CD8-positive, alpha-beta memory T cell (primary cell): ENCODE measurements around the gene DISP2. TPM values are rescaled to one million over a fixed set of nuclear protein-coding genes. Genes with fewer than 3 reads are reported as not detected.

ENCODE experiments used
- CTCF ChIA-PET: fragments of 350-600 bp; sonication (Branson Sonifier 250); formaldehyde crosslinking; loops from one replicate; lab custom pipeline; 2021; ENCODE audit warnings: antibody characterized with exemption; lab: Charles Lee
- POLR2A ChIA-PET: fragments of 350-600 bp; sonication (Branson Sonifier 250); formaldehyde crosslinking; loops from one replicate; lab custom pipeline; 2021; ENCODE audit warnings: antibody characterized with exemption; lab: Charles Lee
- DNase-seq, 5 donors: peaks; one replicate each; pipeline versions ENCODE4 v3.0.0 to v3.0.0-alpha.2; 2020 to 2022; ENCODE audit warnings: mixed read lengths in 1 of 5
- H3K27ac ChIP-seq: one replicate; pipeline ENCODE4 v1.7.0; 2013; ENCODE audit warnings: low read depth, mild to moderate bottlenecking, low read length, moderate library complexity
- H3K27me3 ChIP-seq: 2 replicates; pipeline ENCODE4 v1.7.0; 2013; ENCODE audit warnings: low read length, mild to moderate bottlenecking; ENCODE audit not compliant: insufficient read depth, poor library complexity, severe bottlenecking
- H3K36me3 ChIP-seq: 2 replicates; pipeline ENCODE4 v1.7.0; 2013; ENCODE audit warnings: mild to moderate bottlenecking, low read length, moderate library complexity; ENCODE audit not compliant: insufficient read depth
- H3K4me1 ChIP-seq: 2 replicates; pipeline ENCODE4 v1.7.0; 2013; ENCODE audit warnings: mild to moderate bottlenecking, low read length, moderate library complexity; ENCODE audit not compliant: insufficient read depth
- H3K4me3 ChIP-seq: 2 replicates; pipeline ENCODE4 v1.7.0; 2013; ENCODE audit warnings: mild to moderate bottlenecking, low read length
- H3K9me3 ChIP-seq: 2 replicates; pipeline ENCODE4 v1.7.0; 2013; ENCODE audit warnings: mild to moderate bottlenecking, low read length
- H3K27ac Mint-ChIP-seq, 8 donors: one replicate each; pipeline ENCODE4 v1.8.0; 2020 to 2021; ENCODE audit warnings: mixed read lengths in 8 of 8, mild to moderate bottlenecking in 6 of 8, inconsistent platforms in 3 of 8, moderate library complexity in 3 of 8
- H3K27me3 Mint-ChIP-seq, 2 donors: one replicate each; pipeline ENCODE4 v1.8.0; 2020 to 2021; ENCODE audit warnings: mixed read lengths in 2 of 2, mild to moderate bottlenecking in 1 of 2, moderate library complexity in 1 of 2
- H3K36me3 Mint-ChIP-seq, 3 donors: one replicate each; pipeline ENCODE4 v1.8.0; 2020 to 2021; ENCODE audit warnings: mixed read lengths in 3 of 3, inconsistent platforms in 1 of 3, mild to moderate bottlenecking in 1 of 3
- H3K4me1 Mint-ChIP-seq, 3 donors: one replicate each; pipeline ENCODE4 v1.8.0; 2020 to 2021; ENCODE audit warnings: mixed read lengths in 3 of 3, inconsistent platforms in 1 of 3, mild to moderate bottlenecking in 1 of 3
- H3K4me3 Mint-ChIP-seq, 7 donors: one replicate each; pipeline ENCODE4 v1.8.0; 2020 to 2021; ENCODE audit warnings: mixed read lengths in 7 of 7, mild to moderate bottlenecking in 6 of 7, moderate library complexity in 4 of 7, inconsistent platforms in 2 of 7
- H3K9me3 Mint-ChIP-seq, 5 donors: one replicate each; pipeline ENCODE4 v1.8.0; 2020 to 2022; ENCODE audit warnings: mixed read lengths in 5 of 5, mild to moderate bottlenecking in 3 of 5, moderate library complexity in 2 of 5, inconsistent platforms in 1 of 5
- polyA plus RNA-seq: library from polyadenylated mRNA; unstranded; fragments of 300-500 nt; fragmentation: Illumina TruSeq; gene quantifications from one replicate; pipeline ENCODE4 v1.2.3, GENCODE V29; 2021
- total RNA-seq, 2 experiments: library from RNA; stranded (reverse); gene quantifications; one replicate each; pipeline ENCODE4 v1.2.3, GENCODE V29; 2021

The DISP2 gene
- total and polyA plus RNA-seq, 3 experiments from 2014 or later, result 0.18 to 1.1 (median 1.1) TPM

DNA sequence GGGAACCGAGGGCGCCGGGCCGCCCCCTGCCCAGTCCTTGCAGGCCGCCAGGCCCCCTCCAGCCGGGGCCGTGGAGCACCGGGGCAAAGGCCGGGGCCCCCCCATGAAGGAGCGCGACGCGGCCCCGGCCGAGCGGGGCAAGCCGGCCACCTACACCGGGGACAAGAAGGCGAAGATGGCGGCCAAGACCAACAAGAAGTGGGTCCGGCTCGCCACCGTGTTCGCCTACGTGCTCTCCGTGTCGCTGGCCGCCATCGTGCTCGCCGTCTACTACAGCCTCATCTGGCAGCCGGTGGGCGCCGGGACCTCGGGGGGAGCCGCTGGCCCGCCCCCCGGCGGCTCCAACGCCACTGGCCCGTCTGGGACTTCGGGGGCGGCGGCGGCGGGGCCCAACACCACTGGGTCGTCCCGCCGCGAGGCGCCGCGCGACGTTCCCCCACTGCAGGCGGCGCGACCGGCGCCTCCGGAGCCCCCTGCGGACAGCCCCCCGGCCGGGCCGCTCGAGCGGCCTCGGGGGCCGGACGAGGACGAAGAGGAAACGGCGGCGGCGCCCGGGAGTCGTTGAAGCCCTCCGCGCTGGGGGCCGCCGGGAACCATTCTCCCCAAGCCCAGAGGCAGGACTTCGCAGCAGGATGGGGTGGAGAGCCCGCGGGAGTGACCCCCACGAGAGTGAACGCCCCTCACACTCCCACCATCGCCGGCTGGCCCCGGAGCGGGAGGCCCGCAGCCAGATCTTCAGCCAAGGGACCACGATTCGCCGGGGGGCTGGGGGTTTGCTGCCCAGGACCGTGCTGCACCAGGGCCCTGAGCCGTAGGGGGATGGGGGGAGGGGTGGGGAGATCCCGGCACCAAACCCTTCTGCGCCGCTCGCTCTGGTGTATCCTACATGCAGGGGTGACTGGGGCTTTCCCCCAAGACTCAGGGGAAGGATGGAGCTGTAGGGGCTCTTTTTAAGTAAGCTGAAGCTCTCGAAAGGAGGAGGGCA, 33.8 kb upstream of the DISP2 start:
- H3K27me3 Mint-ChIP-seq, result peaks cover 0 to 3% of the 10 kb centered on the region in 2 donors
- Histone ChIP-seq H3K4me3 (peak overlapping the region; percentile 26), H3K27ac (peak overlapping the region; percentile 39), H3K9me3 (no peaks in the 10 kb centered on the region), H3K27me3 (no peaks in the 10 kb centered on the region), H3K4me1 (peaks cover 23% of the 10 kb centered on the region), H3K36me3 (no peaks in the 10 kb centered on the region)
- ChIA-PET POLR2A (interaction anchor here (0.8 to 2.3 kb wide), 3 partner anchors 11 to 16 kb away, joined by 3 to 20 read pairs (median 7); partner anchors contain the start of gene PLCB2), CTCF (interaction anchor here (0.9 to 9.4 kb wide), 9 partner anchors 9 to 45 kb away, joined by 3 to 90 read pairs (median 8); partner anchors contain the start of genes CCDC9B and PLCB2)
- peak overlapping the region; percentile 79 to 90 (median 85) for H3K4me3 Mint-ChIP-seq
- no peaks in the 10 kb centered on the region for H3K36me3 Mint-ChIP-seq
- H3K4me1 Mint-ChIP-seq, result peaks cover 22 to 42% (median 29%) of the 10 kb centered on the region in 3 donors
- no peaks in the 10 kb centered on the region for H3K9me3 Mint-ChIP-seq
- peak overlapping the region in 5 of 8 donors; percentile 21 to 81 (median 57) for H3K27ac Mint-ChIP-seq
- DNase-seq, result peak in 2 of 5 donors; percentile 32 to 54

GRCh38 chr15:40325188-40325587, 32.8 kb upstream of the DISP2 start:
- no peaks in the 10 kb centered on the region for H3K27me3 Mint-ChIP-seq
- no peaks in the 10 kb centered on the region for H3K27me3 ChIP-seq
- H3K4me1 ChIP-seq, result peaks cover 23% of the 10 kb centered on the region
- POLR2A ChIA-PET, result interaction anchor here (0.8 to 1.1 kb wide), 3 partner anchors 10 to 116 kb away, joined by 3 to 5 read pairs (median 3); partner anchors contain the start of gene BAHD1
- H3K4me3 Mint-ChIP-seq, result peak overlapping the region; percentile 79 to 90 (median 85)
- no peaks in the 10 kb centered on the region for H3K36me3 Mint-ChIP-seq
- no peak overlapping the region for H3K4me3 ChIP-seq
- no peaks in the 10 kb centered on the region for H3K9me3 Mint-ChIP-seq
- CTCF ChIA-PET, result interaction anchor here (0.9 to 9.4 kb wide), 7 partner anchors 10 to 92 kb away, joined by 3 to 83 read pairs (median 6); partner anchors contain the start of genes CCDC9B and PLCB2
- no peak overlapping the region for H3K27ac ChIP-seq
- no peaks in the 10 kb centered on the region for H3K9me3 ChIP-seq
- peaks cover 22 to 42% (median 29%) of the 10 kb centered on the region in 3 donors for H3K4me1 Mint-ChIP-seq
- peak overlapping the region in 3 of 8 donors; percentile 51 to 81 (median 57) for H3K27ac Mint-ChIP-seq
- no peaks in the 10 kb centered on the region for H3K36me3 ChIP-seq
- no peak for DNase-seq

- Mint-ChIP-seq H3K36me3 (no peaks in the 10 kb centered on the region), H3K27ac (no peak overlapping the region), H3K27me3 (no peaks in the 10 kb centered on the region), H3K9me3 (no peaks in the 10 kb centered on the region), H3K4me1 (peaks cover 22 to 42% (median 28%) of the 10 kb centered on the region in 3 donors), H3K4me3 (peak overlapping the region in 5 of 7 donors; percentile 22 to 89 (median 71))
- Histone ChIP-seq H3K27me3 (no peaks in the 10 kb centered on the region), H3K4me1 (peaks cover 23% of the 10 kb centered on the region), H3K36me3 (no peaks in the 10 kb centered on the region), H3K4me3 (no peak overlapping the region), H3K9me3 (no peaks in the 10 kb centered on the region), H3K27ac (no peak overlapping the region)
- DNase-seq, result no peak
- ChIA-PET CTCF (interaction anchor here (1.4 to 9.4 kb wide), 6 partner anchors 12 to 91 kb away, joined by 3 to 83 read pairs (median 7); partner anchors contain the start of genes CCDC9B and PLCB2), POLR2A (interaction anchor here (0.7 to 1.1 kb wide), 3 partner anchors 9 to 116 kb away, joined by 3 to 5 read pairs (median 3); partner anchors contain the start of gene BAHD1)
Measured at GRCh38 chr15:40325700-40326099, 32.3 kb upstream of the DISP2 start.

GRCh38 chr15:40327457-40327856, 30.6 kb upstream of the DISP2 start:
- no peak for DNase-seq
- Histone ChIP-seq H3K36me3 (no peaks in the 10 kb centered on the region), H3K27ac (no peak overlapping the region), H3K9me3 (no peaks in the 10 kb centered on the region), H3K27me3 (no peaks in the 10 kb centered on the region), H3K4me1 (peaks cover 18% of the 10 kb centered on the region), H3K4me3 (no peak overlapping the region)
- Mint-ChIP-seq H3K36me3 (no peaks in the 10 kb centered on the region), H3K4me1 (peaks cover 13 to 29% (median 18%) of the 10 kb centered on the region in 3 donors), H3K27me3 (no peaks in the 10 kb centered on the region), H3K4me3 (no peak overlapping the region), H3K27ac (no peak overlapping the region), H3K9me3 (no peaks in the 10 kb centered on the region)
- POLR2A ChIA-PET, result no interaction called here
- CTCF ChIA-PET, result interaction anchor here (1.3 to 9.4 kb wide), 5 partner anchors 12 to 53 kb away, joined by 4 to 83 read pairs (median 6); partner anchors contain the start of genes CCDC9B and PLCB2

DNA sequence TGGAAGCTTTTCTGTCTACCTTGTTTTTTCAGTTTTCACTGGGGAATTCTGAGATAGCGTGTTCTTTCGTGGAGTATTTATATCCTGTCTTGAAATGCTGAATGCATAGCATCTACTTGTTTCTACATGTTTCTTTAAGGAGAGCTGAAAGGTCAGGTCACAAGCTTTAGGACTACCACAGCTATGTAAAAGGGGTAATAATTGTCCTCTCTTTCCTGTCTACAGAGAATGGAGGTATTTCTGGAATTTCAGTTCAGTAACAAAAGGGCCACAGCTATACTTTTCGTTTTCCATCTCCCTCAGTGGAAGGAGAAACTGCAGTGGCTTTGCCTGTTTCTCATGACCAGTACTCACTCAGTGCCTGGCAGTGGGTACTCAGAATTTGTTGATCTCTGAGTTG, 29.8 kb upstream of the DISP2 start:
- H3K9me3 ChIP-seq, result no peaks in the 10 kb centered on the region
- peaks cover 0 to 1% (median 0%) of the 10 kb centered on the region in 5 donors for H3K9me3 Mint-ChIP-seq
- H3K27me3 Mint-ChIP-seq, result no peaks in the 10 kb centered on the region
- ChIA-PET CTCF (interaction anchor here (0.7 to 9.4 kb wide), 6 partner anchors 8 to 53 kb away, joined by 3 to 83 read pairs (median 6); partner anchors contain the start of genes ANKRD63, CCDC9B and PLCB2), POLR2A (interaction anchor here (0.8 kb wide), 1 partner anchor 45 kb away, joined by 3 read pairs; the partner anchor contains the start of gene ANKRD63)
- H3K4me1 Mint-ChIP-seq, result peaks cover 11 to 21% (median 15%) of the 10 kb centered on the region in 3 donors
- no peaks in the 10 kb centered on the region for H3K36me3 Mint-ChIP-seq
- H3K27ac Mint-ChIP-seq, result no peak overlapping the region
- no peak overlapping the region for H3K4me3 ChIP-seq
- H3K27me3 ChIP-seq, result no peaks in the 10 kb centered on the region
- H3K4me3 Mint-ChIP-seq, result peak overlapping the region in 1 of 7 donors; percentile 40
- no peaks in the 10 kb centered on the region for H3K36me3 ChIP-seq
- no peak overlapping the region for H3K27ac ChIP-seq
- DNase-seq, result no peak
- H3K4me1 ChIP-seq, result peaks cover 12% of the 10 kb centered on the region

- Histone ChIP-seq H3K27me3 (no peaks in the 10 kb centered on the region), H3K27ac (no peak overlapping the region), H3K4me3 (no peak overlapping the region), H3K36me3 (no peaks in the 10 kb centered on the region), H3K9me3 (no peaks in the 10 kb centered on the region), H3K4me1 (peaks cover 15% of the 10 kb centered on the region)
- Mint-ChIP-seq H3K4me1 (peaks cover 10 to 21% (median 13%) of the 10 kb centered on the region in 3 donors), H3K9me3 (peaks cover 0 to 1% (median 0%) of the 10 kb centered on the region in 5 donors), H3K27ac (peak overlapping the region in 2 of 8 donors; percentile 64), H3K4me3 (no peak overlapping the region), H3K27me3 (no peaks in the 10 kb centered on the region), H3K36me3 (no peaks in the 10 kb centered on the region)
- ChIA-PET POLR2A (interaction anchor here (0.8 kb wide), 1 partner anchor 45 kb away, joined by 3 read pairs; the partner anchor contains the start of gene ANKRD63), CTCF (interaction anchor here (1.3 to 9.4 kb wide), 5 partner anchors 9 to 54 kb away, joined by 4 to 83 read pairs (median 6); partner anchors contain the start of genes CCDC9B and PLCB2)
- no peak for DNase-seq
Measured at GRCh38 chr15:40328751-40329150, 29.3 kb upstream of the DISP2 start.

- Mint-ChIP-seq H3K4me3 (no peak overlapping the region), H3K27ac (peak overlapping the region in 2 of 8 donors; percentile 33 to 59), H3K9me3 (peaks cover 0 to 1% (median 0%) of the 10 kb centered on the region in 5 donors), H3K4me1 (peaks cover 11 to 22% (median 12%) of the 10 kb centered on the region in 3 donors), H3K36me3 (no peaks in the 10 kb centered on the region), H3K27me3 (no peaks in the 10 kb centered on the region)
- H3K27me3 ChIP-seq, result no peaks in the 10 kb centered on the region
- DNase-seq, result no peak
- H3K4me1 ChIP-seq, result peaks cover 21% of the 10 kb centered on the region
- ChIA-PET CTCF (interaction anchor here (1.0 to 9.4 kb wide), 2 partner anchors 9 to 55 kb away, joined by 3 to 83 read pairs; partner anchors contain the start of gene CCDC9B), POLR2A (no interaction called here)
- H3K9me3 ChIP-seq, result no peaks in the 10 kb centered on the region
- H3K4me3 ChIP-seq, result no peak overlapping the region
- no peaks in the 10 kb centered on the region for H3K36me3 ChIP-seq
- H3K27ac ChIP-seq, result no peak overlapping the region
Measured at GRCh38 chr15:40329804-40330203, 28.2 kb upstream of the DISP2 start.
